VCaP (cell line): Measurements from ENCODE around the gene ETV7.

Source experiments
- H3K27ac ChIP-seq: fragments of 450-650 bp; 2 replicates; pipeline ENCODE4 v1.5.1; 2017
- CTCF ChIP-seq: fragments of 450-650 bp; conservative IDR thresholded peaks from 2 replicates; pipeline ENCODE4 v1.5.1; 2017; ENCODE audit warnings: mild to moderate bottlenecking, moderate library complexity

The ETV7 gene

DNA sequence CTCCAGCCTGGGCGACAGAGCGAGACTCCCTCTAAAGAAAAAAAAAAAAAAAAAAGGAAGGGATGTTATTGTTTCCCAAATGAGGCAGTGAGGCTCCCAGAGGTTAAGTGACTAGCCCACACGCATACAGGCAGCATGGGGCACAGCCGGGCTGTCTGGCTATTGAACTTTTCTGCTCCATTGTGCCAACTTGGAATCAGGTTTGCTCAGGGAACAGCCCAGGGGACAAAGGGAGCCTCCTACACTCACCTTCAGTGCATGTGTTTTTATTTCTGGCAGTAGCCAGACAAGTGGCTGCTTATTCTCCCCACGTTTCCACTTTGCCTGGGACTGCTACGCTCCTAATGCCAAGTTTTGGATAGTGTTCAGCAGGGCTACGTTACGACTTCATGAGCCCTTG, 10.7 kb downstream of the ETV7 start:
- TF ChIP-seq CTCF = no peak
- no peak overlapping the region for H3K27ac ChIP-seq

- TF ChIP-seq CTCF = no peak
- no peak overlapping the region for H3K27ac ChIP-seq
These were observed 11.3 kb downstream of the ETV7 start for GRCh38 chr6:36376183-36376582.

GRCh38 chr6:36375644-36376155, 11.8 kb downstream of the ETV7 start:
- TF ChIP-seq CTCF = no peak
- H3K27ac ChIP-seq = no peak overlapping the region

DNA sequence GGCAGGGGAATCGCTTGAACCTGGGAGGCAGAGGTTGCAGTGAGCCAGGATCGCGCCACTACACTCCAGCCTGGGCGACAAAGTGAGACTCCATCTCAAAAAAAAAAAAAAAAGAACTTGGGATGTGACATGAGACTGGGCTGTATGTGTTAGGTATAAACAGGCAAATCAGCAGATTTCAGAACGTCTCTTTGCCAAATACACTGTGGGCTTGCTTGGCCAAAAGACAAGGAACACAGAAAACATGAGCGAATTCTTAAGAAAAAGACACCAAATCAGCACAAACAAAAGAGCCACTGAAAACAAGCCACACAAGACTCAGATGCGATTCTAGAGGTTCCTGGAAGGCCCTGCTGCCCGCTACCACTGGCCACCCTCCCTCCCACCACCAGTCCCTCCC, 12.5 kb downstream of the ETV7 start:
- H3K27ac ChIP-seq = no peak overlapping the region
- TF ChIP-seq CTCF = no peak

DNA sequence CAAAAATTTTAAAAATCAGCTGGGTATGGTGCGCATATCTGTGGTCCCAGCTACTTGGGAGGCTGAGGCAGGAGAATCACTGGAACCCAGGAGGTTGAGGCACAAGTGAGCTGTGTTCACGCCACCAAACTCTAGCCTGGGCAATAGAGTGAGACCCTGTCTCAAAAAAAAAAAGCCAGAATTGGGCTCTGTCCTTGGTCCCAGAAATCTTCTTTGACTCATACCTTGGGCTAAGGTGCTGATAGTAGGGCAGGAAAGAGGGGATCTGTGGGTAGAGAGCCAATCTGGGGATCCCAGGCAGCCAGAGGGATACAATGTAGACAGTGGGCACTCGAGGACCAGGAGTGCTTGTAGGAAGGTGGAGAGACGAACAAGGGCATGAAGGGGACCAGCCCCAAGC, 13.3 kb downstream of the ETV7 start:
- no peak overlapping the region for H3K27ac ChIP-seq
- no peak for TF ChIP-seq CTCF

DNA sequence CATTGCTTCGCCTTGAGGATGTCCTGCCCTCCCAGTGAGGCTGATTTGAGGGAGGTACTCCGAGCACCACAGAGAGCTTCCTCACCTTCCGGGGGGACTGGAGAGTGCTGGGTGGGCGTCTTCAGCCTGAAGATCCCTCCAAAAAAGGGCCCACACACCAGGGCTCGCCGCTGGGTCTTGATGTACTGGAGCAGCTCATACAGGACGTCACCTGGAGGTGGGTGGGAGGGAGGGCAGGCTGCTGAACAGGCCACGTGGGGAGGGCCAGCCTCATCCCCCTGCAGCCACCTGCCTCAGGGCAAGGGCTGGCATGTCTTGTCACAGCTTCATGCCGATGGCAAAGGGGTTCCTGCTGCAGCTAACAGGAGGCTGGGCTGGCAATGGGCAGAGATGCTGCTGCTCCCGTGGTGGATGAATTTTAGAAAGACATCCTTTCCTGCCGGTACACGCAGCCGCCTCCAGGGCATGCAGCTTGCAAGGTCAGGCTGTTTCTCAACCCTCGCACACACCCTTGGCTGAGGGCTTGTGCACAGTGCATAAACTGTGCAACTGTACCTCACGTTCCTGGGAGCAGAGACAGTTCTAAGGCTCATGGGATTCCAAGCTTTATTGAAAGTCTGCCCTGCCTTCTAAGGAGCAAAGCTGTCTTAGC, 14.0 kb downstream of the ETV7 start:
- no peak for TF ChIP-seq CTCF
- H3K27ac ChIP-seq = no peak overlapping the region

DNA sequence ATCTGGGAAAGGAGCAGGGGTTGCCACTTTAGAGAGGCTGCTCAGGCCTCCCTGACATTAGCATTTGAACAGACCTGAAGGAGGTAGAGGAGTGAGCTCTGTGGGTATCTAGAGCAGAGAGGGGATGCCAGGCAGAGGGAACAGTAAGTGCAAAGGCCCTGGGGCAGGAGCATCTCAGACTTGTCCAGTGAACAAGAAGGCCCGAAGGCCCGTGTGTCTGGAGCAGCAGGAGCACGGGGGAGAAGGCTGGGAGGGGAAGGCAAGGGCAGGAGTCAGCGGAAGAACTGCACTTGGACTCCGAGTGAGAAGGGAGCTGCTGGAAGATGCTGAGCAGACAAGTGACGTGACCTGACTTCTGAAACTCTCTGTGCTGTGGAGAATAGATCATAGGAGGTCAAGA, 15.4 kb downstream of the ETV7 start:
- TF ChIP-seq CTCF = no peak
- H3K27ac ChIP-seq = no peak overlapping the region
